HCT116 (cell line): ENCODE data around the gene NLRC5. TPM values are rescaled to one million over a fixed set of nuclear protein-coding genes. Genes with fewer than 3 reads are reported as not detected.

Source experiments
- ATAC-seq: fragments of 200-7000 bp; cut with Tn5 transposase; 2 replicates; pipeline ENCODE4 v1.9.1; 2020; ENCODE audit warnings: mild to moderate bottlenecking, moderate library complexity
- BruUV-seq: library from RNA; stranded (reverse); fragments of 400-500 nt; replicated peaks from 2 replicates; lab custom pipeline; 2021; lab: Mats Ljungman, UMichigan
- CTCF ChIA-PET: fragments of 300-600 bp; sonication (Branson Sonifier 250); formaldehyde crosslinking; loops from one replicate; lab custom pipeline; 2021; ENCODE audit warnings: antibody characterized with exemption; lab: Charles Lee
- POLR2A ChIA-PET: fragments of 300-600, 350-600 bp; sonication (Branson Sonifier 250); formaldehyde crosslinking; loops from one replicate; lab custom pipeline; 2021; ENCODE audit warnings: antibody characterized with exemption; lab: Charles Lee
- RAD21 ChIA-PET, 2 experiments: fragments of 300-600 bp; sonication (Branson Sonifier 250); formaldehyde crosslinking; loops; one replicate each; lab custom pipeline; 2023; ENCODE audit warnings: low total read pairs in 2 of 2; ENCODE audit not compliant: uncharacterized antibody in 2 of 2, unreplicated experiment in 2 of 2, low non-redundant PET in 1 of 2; lab: Charles Lee
- DNase-seq: peaks from one replicate; pipeline ENCODE4 v3.0.0-alpha.2; 2010; ENCODE audit warnings: low read depth, low spot score
- H2AFZ ChIP-seq: fragments of 200-600 bp; shearing (Covaris generic), sonication (generic); 2 replicates; pipeline ENCODE4 v1.6.1; 2017; ENCODE audit warnings: low read depth, mixed run types, mixed read lengths, antibody characterized with exemption, low read length; ENCODE audit not compliant: poor library complexity, severe bottlenecking
- H3K27ac ChIP-seq: 2 replicates; pipeline ENCODE4 v1.5.1; 2012; ENCODE audit warnings: low read depth, low read length
- H3K27me3 ChIP-seq: fragments of 200-600 bp; sonication (generic); 2 replicates; pipeline ENCODE4 v1.6.1; 2016; ENCODE audit warnings: mixed run types, low read length, mixed read lengths; ENCODE audit not compliant: insufficient read depth
- H3K36me3 ChIP-seq, 2 experiments: fragments of 200-500 bp in 1 of 2; fragments of 200-600 bp in 1 of 2; sonication (Bioruptor generic) in 1 of 2; sonication (generic) in 1 of 2; 2 replicates each; pipeline versions ENCODE4 v1.5.1 to v1.6.1; 2014 to 2016; ENCODE audit warnings: low read length in 2 of 2, inconsistent platforms in 1 of 2, mixed read lengths in 1 of 2, mixed run types in 1 of 2; ENCODE audit not compliant: insufficient read depth in 2 of 2, control insufficient read depth in 1 of 2
- H3K4me1 ChIP-seq, 2 experiments: fragments of 200-600 bp in 1 of 2; sonication (generic) in 1 of 2; 2 replicates each; pipeline versions ENCODE4 v1.5.1 to v1.6.1; 2012 to 2017; ENCODE audit warnings: low read length in 2 of 2, inconsistent platforms in 1 of 2, mild to moderate bottlenecking in 1 of 2, mixed read lengths in 1 of 2, mixed run types in 1 of 2, moderate library complexity in 1 of 2; ENCODE audit not compliant: insufficient read depth in 2 of 2, control insufficient read depth in 1 of 2
- H3K4me2 ChIP-seq: fragments of 200-600 bp; sonication (generic); 2 replicates; pipeline ENCODE4 v1.6.1; 2017; ENCODE audit warnings: mixed run types, low read length, mixed read lengths
- H3K4me3 ChIP-seq, 2 experiments: fragments of 200-600 bp in 1 of 2; sonication (generic) in 1 of 2; replicated peaks in 1 of 2; 2 replicates each; pipeline ENCODE4 v1.5.1; 2011 to 2016; ENCODE audit warnings: low read length in 2 of 2, control low read depth in 1 of 2, low read depth in 1 of 2, mild to moderate bottlenecking in 1 of 2, mixed read lengths in 1 of 2, mixed run types in 1 of 2
- H3K79me2 ChIP-seq: fragments of 200-600 bp; sonication (generic); 2 replicates; pipeline ENCODE4 v1.6.1; 2017; ENCODE audit warnings: mild to moderate bottlenecking, mixed run types, low read length, moderate library complexity, mixed read lengths; ENCODE audit not compliant: insufficient read depth
- H3K9ac ChIP-seq: fragments of 200-600 bp; sonication (generic); 2 replicates; pipeline ENCODE4 v1.6.1; 2016; ENCODE audit warnings: low read length, mixed read lengths
- H3K9me2 ChIP-seq: fragments of 200-600 bp; sonication (generic), shearing (Covaris generic); 2 replicates; pipeline ENCODE4 v1.6.1; 2017; ENCODE audit warnings: mixed run types, mild to moderate bottlenecking, moderate library complexity; ENCODE audit not compliant: insufficient read depth
- H3K9me3 ChIP-seq, 2 experiments: fragments of 200-500 bp in 1 of 2; fragments of 200-600 bp in 1 of 2; sonication (Bioruptor generic) in 1 of 2; sonication (generic) in 1 of 2; 2 replicates each; pipeline ENCODE4 v1.6.1; 2014 to 2017; ENCODE audit warnings: low read length in 2 of 2, mixed read lengths in 2 of 2, inconsistent platforms in 1 of 2, low read depth in 1 of 2, mild to moderate bottlenecking in 1 of 2, mixed run types in 1 of 2, moderate library complexity in 1 of 2; ENCODE audit not compliant: control insufficient read depth in 1 of 2, insufficient read depth in 1 of 2
- H4K20me1 ChIP-seq: fragments of 200-600 bp; sonication (generic), shearing (Covaris generic); 2 replicates; pipeline ENCODE4 v1.6.1; 2017; ENCODE audit warnings: mixed run types, mild to moderate bottlenecking, moderate library complexity; ENCODE audit not compliant: insufficient read depth
- ATF3 ChIP-seq: IDR thresholded peaks from 2 replicates; pipeline ENCODE4 v1.6.1; 2012
- EZH2 ChIP-seq: fragments of 200-600 bp; sonication (generic); IDR thresholded peaks from 2 replicates; pipeline ENCODE4 v1.6.1; 2017; ENCODE audit warnings: antibody characterized with exemption, mixed run types
- EZH2phosphoT487 ChIP-seq: fragments of 200-600 bp; IDR thresholded peaks from 2 replicates; pipeline ENCODE4 v1.6.1; 2018; ENCODE audit warnings: antibody characterized with exemption, borderline replicate concordance
- FOSL1 ChIP-seq: IDR thresholded peaks from 2 replicates; pipeline ENCODE4 v1.6.1; 2012; ENCODE audit warnings: low read depth
- POLR2A ChIP-seq: IDR thresholded peaks from 2 replicates; pipeline ENCODE4 v1.7.0; 2011; ENCODE audit warnings: borderline replicate concordance; ENCODE audit not compliant: insufficient read depth, insufficient read length; ENCODE audit errors: extremely low read depth
- SRF ChIP-seq: IDR thresholded peaks from 2 replicates; pipeline ENCODE4 v1.6.1; 2012; ENCODE audit warnings: low read depth
- TCF7L2 ChIP-seq: IDR thresholded peaks from 2 replicates; pipeline ENCODE4 v1.7.0; 2011; ENCODE audit warnings: borderline replicate concordance, inconsistent platforms; ENCODE audit not compliant: insufficient read depth, insufficient read length; ENCODE audit errors: extremely low read depth
- ZFX ChIP-seq: fragments of 450-650 bp; IDR thresholded peaks from 2 replicates; pipeline ENCODE4 v1.6.1; 2017
- intact Hi-C: fragments of 100-400 bp; cut with micrococcal nuclease; formaldehyde crosslinking; loops from 2 replicates; pipeline ENCODE4 v1.10.0; 2022
- total RNA-seq: library from RNA; stranded (reverse); gene quantifications from one replicate; pipeline ENCODE4 v1.2.1, GENCODE V29; 2021; ENCODE audit not compliant: unreplicated experiment

NLRC5 gene
- total RNA-seq, 1 experiment from 2014 or later: 10.4 TPM

DNA sequence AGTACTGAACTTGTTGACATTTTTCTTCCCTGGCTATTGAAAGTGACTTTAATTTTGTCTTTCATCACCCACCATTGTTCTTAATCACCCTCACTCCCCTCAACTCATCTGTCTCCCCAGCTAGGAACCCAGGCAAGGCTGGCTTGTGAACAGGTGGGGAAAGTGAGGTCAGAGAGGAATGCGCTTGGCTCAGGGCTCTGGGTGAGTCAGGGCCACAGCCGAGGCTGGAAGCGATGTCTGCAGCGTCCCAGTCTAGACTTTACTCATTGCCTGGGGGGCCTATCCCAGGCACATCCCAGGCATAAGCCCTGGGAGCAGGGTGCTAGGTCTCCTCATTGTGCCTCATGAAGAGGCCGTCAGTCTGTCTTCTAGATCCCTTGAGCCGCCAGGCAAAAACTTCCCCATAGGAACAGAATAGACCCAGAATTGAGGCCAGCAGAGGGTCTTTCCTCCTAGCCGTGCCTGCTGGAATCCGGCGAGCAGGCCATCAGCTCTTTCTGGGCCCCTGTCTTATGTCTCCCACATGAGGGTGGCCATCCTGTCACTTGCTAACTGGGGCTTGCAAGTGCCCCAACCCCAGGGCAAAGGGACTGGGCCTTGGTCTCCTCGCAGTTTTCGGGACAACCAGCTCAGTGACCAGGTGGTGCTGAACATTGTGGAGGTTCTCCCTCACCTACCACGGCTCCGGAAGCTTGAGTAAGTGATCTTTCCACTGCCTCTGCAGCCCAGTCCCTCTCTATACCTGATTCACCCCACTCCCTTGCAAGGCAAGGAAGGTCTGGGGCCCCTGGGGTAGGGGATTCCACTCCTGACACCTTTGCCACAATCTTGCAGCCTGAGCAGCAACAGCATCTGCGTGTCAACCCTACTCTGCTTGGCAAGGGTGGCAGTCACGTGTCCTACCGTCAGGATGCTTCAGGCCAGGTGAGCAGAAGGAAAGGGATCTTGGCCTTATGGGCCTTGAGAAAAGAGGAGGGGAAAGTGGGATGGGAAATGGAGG lies 40.1 kb downstream of the NLRC5 start:
- POLR2A ChIA-PET: no interaction called here
- H3K9me3 ChIP-seq: no peaks in the 10 kb centered on the region
- H3K79me2 ChIP-seq: no peaks in the 10 kb centered on the region
- no peak overlapping the region for H3K27ac ChIP-seq
- H3K4me1 ChIP-seq: no peaks in the 10 kb centered on the region
- CTCF ChIA-PET: interaction anchor here (1.2 kb wide), 1 partner anchor 16 kb away, joined by 3 read pairs; no protein-coding TSS in a partner anchor
- DNase-seq (no peak), ATAC-seq (no peak)
- no peaks in the 10 kb centered on the region for H3K36me3 ChIP-seq
- H3K4me2 ChIP-seq: no peak overlapping the region
- BruUV-seq: no TSS peak
- intact Hi-C loops: no loop called here
- TF ChIP-seq POLR2A: no peak
- no peak for TF ChIP-seq TCF7L2
- no peak for TF ChIP-seq FOSL1
- TF ChIP-seq EZH2phosphoT487: no peak
- TF ChIP-seq ATF3: no peak
- TF ChIP-seq SRF: no peak
- H2AFZ ChIP-seq: no peak overlapping the region
- H3K9ac ChIP-seq: no peak overlapping the region
- no peaks in the 10 kb centered on the region for H3K27me3 ChIP-seq
- no peaks in the 10 kb centered on the region for H3K9me2 ChIP-seq
- H3K4me3 ChIP-seq: no peak overlapping the region
- RAD21 ChIA-PET: no interaction called here
- no peaks in the 10 kb centered on the region for H4K20me1 ChIP-seq

DNA sequence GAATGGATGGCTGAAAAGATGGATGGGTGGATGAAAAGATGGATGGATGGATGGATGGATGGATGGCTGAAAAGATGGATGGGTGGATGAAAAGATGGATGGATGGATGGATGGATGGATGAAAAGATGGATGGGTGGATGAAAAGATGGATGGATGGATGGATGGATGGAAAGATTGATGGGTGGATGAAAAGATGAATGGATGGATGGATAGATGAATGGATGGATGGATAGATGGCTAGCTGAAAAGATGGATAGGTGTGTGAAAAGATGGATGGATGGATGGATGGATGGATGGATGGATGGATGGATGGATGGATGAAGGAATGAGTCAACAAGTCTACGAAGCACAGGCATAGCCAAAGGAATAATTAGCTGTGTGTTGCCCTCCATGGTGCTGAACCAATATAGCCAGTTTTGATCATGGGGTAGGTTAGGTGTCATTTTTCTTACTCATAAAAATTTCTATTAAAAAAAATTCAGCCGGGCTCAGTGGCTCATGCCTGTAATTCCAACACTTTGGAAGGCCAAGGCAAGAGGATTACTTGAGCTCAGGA lies 41.1 kb downstream of the NLRC5 start:
- BruUV-seq: no TSS peak
- TF ChIP-seq POLR2A (no peak), EZH2 (no peak), ZFX (no peak)

More for the DNA sequence above, 41.1 kb downstream of the NLRC5 start:
- Histone ChIP-seq H2AFZ (no peak overlapping the region), H3K27me3 (no peaks in the 10 kb centered on the region), H3K9me2 (no peaks in the 10 kb centered on the region), H3K79me2 (no peaks in the 10 kb centered on the region), H3K9me3 (no peaks in the 10 kb centered on the region), H3K36me3 (no peaks in the 10 kb centered on the region), H3K4me2 (no peak overlapping the region), H3K4me3 (no peak overlapping the region), H3K27ac (no peak overlapping the region), H3K9ac (no peak overlapping the region), H3K4me1 (no peaks in the 10 kb centered on the region), H4K20me1 (no peaks in the 10 kb centered on the region)
- ATAC-seq: no peak
- DNase-seq: no peak
- intact Hi-C loops: no loop called here
- ChIA-PET CTCF (interaction anchor here (1.2 kb wide), 1 partner anchor 15 kb away, joined by 3 read pairs; no protein-coding TSS in a partner anchor), RAD21 (no interaction called here), POLR2A (no interaction called here)
